GM21619 (cell line): ENCODE measurements around the gene SLC26A1.

Experiments used
- ATAC-seq: cut with Tn5 transposase; IDR thresholded peaks from one replicate; pipeline ENCODE4 v1.9.1; 2021; ENCODE audit not compliant: unreplicated experiment

Gene SLC26A1

GRCh38 chr4:1013225-1014073 lies 20.2 kb upstream of the SLC26A1 start:
- ATAC-seq = no peak

GRCh38 chr4:1012034-1012739 lies 19.0 kb upstream of the SLC26A1 start:
- ATAC-seq = no peak

- ATAC-seq = no peak
These were observed 18.4 kb upstream of the SLC26A1 start for GRCh38 chr4:1011666-1012033.

- peak; percentile 36 for ATAC-seq
These were observed 17.9 kb upstream of the SLC26A1 start, which contains the start of gene FGFRL1 for GRCh38 chr4:1011022-1011665. Gene FGFRL1 (plus strand): TSS chr4:1011626. CDS start chr4:1012486, 860 bp downstream.

GRCh38 chr4:1010395-1011021 lies 17.3 kb upstream of the SLC26A1 start:
- ATAC-seq = peak; percentile 5

GRCh38 chr4:1009542-1010394 lies 16.6 kb upstream of the SLC26A1 start:
- peak; percentile 39 for ATAC-seq

- ATAC-seq = peak; percentile 11
These were observed 15.8 kb upstream of the SLC26A1 start for GRCh38 chr4:1008840-1009541.

- ATAC-seq = no peak
These were observed 13.7 kb upstream of the SLC26A1 start for GRCh38 chr4:1006856-1007255.

GRCh38 chr4:1004557-1005485 lies 11.6 kb upstream of the SLC26A1 start:
- no peak for ATAC-seq

- ATAC-seq = no peak
These were observed 10.8 kb upstream of the SLC26A1 start for GRCh38 chr4:1004071-1004418.

- ATAC-seq = no peak
These were observed 10.3 kb upstream of the SLC26A1 start for GRCh38 chr4:1003271-1004070.

- ATAC-seq = no peak
These were observed 9.5 kb upstream of the SLC26A1 start for GRCh38 chr4:1002631-1003251.

GRCh38 chr4:1002131-1002630 lies 9.0 kb upstream of the SLC26A1 start:
- ATAC-seq = no peak

- no peak for ATAC-seq
These were observed 8.4 kb upstream of the SLC26A1 start for GRCh38 chr4:1001561-1002130.

- ATAC-seq = no peak
These were observed 7.6 kb upstream of the SLC26A1 start for GRCh38 chr4:1000686-1001260.

- no peak for ATAC-seq
These were observed 6.8 kb upstream of the SLC26A1 start for GRCh38 chr4:999882-1000425.
